ENCODE data around the gene TYMS. TPM values are rescaled to one million over a fixed set of nuclear protein-coding genes. Genes with fewer than 3 reads are reported as not detected.

TYMS gene
- total and polyA plus RNA-seq, 2 experiments from 2014 or later, result 16.8 to 72.8 TPM

- TF ChIP-seq EZH2 (IDR thresholded peaks at IDR 0.05; ENCODE audit: insufficient read depth, poor library complexity, severe bottlenecking), result no peak
- no peak for TF ChIP-seq EZH2phosphoT487 (IDR thresholded peaks at IDR 0.05; ENCODE audit: insufficient read depth, low read depth)
- Histone ChIP-seq H3K4me1 (ENCODE audit: insufficient read depth) (no peaks in the 10 kb centered on the region), H3K4me3 (no peak overlapping the region), H3K27ac (no peak overlapping the region), H3K36me3 (ENCODE audit: low read depth) (peaks cover 22% of the 10 kb centered on the region), H4K20me1 (ENCODE audit: insufficient read depth) (no peaks in the 10 kb centered on the region), H3K9me3 (ENCODE audit: low read depth) (no peaks in the 10 kb centered on the region), H3K4me2 (ENCODE audit: unreplicated experiment) (no peak overlapping the region), H2AFZ (no peak overlapping the region), H3K79me2 (ENCODE audit: insufficient read depth) (no peaks in the 10 kb centered on the region), H3F3A (ENCODE audit: insufficient read depth) (peaks cover 11% of the 10 kb centered on the region), H3K27me3 (replicated peaks; ENCODE audit: insufficient read depth) (no peaks in the 10 kb centered on the region), H3K9me2 (ENCODE audit: insufficient read depth) (no peaks in the 10 kb centered on the region), H3K9ac (no peak overlapping the region)
- in situ Hi-C loops (cut with MboI), result no loop called here
- DNase-seq, result no peak
- 90 to 91% methylated on average over 7 of the region's 7 CpGs for WGBS, 2 experiments (ENCODE audit: low coverage in 1 of 2, low lambda C conversion rate in 2 of 2, missing lambda C conversion rate in 2 of 2)
Measured at GRCh38 chr18:675307-675706, 17.9 kb downstream of the TYMS start.

- H2AFZ ChIP-seq, result no peak overlapping the region
Measured at GRCh38 chr18:676069-676468, 18.6 kb downstream of the TYMS start.

DNA sequence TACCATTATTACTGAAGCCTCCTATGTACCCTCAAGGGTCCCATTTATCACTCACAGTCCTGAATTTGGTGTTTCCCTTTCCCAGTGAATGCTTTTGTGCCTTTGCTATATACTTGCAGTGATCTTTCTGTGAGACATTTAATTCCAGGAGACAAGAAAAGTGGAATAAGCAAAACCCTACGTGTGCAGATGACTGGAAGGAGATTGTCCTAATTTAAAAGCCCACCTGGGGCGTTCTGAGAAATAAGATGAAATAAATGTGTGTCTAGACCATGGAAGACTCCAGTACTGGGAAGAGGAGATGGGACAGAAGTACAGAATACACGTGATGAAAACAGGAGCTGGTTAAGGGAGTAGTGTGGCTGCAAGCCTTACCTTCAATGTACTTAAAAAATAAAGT, 19.3 kb downstream of the TYMS start:
- Histone ChIP-seq H3F3A (ENCODE audit: insufficient read depth) (peaks cover 11% of the 10 kb centered on the region), H3K9me2 (ENCODE audit: insufficient read depth) (no peaks in the 10 kb centered on the region), H3K4me2 (ENCODE audit: unreplicated experiment) (no peak overlapping the region), H3K4me1 (ENCODE audit: insufficient read depth) (no peaks in the 10 kb centered on the region), H2AFZ (no peak overlapping the region), H3K36me3 (ENCODE audit: low read depth) (peaks cover 22% of the 10 kb centered on the region), H3K9ac (no peak overlapping the region), H4K20me1 (ENCODE audit: insufficient read depth) (no peaks in the 10 kb centered on the region), H3K27me3 (replicated peaks; ENCODE audit: insufficient read depth) (no peaks in the 10 kb centered on the region), H3K79me2 (ENCODE audit: insufficient read depth) (no peaks in the 10 kb centered on the region), H3K27ac (no peak overlapping the region), H3K9me3 (ENCODE audit: low read depth) (no peaks in the 10 kb centered on the region), H3K4me3 (no peak overlapping the region)
- WGBS, 2 experiments (ENCODE audit: low coverage in 1 of 2, low lambda C conversion rate in 2 of 2, missing lambda C conversion rate in 2 of 2), result 97 to 100% methylated on average over 3 of the region's 3 CpGs
- no peak for DNase-seq
- in situ Hi-C loops (cut with MboI), result no loop called here
- TF ChIP-seq EZH2phosphoT487 (IDR thresholded peaks at IDR 0.05; ENCODE audit: insufficient read depth, low read depth) (no peak), EZH2 (IDR thresholded peaks at IDR 0.05; ENCODE audit: insufficient read depth, poor library complexity, severe bottlenecking) (no peak)

More at GRCh38 chr18:676069-676468, 18.6 kb downstream of the TYMS start:
- DNase-seq, result no peak
- no peak overlapping the region for H3K4me3 ChIP-seq
- no peak overlapping the region for H3K27ac ChIP-seq
- in situ Hi-C loops (cut with MboI), result no loop called here
- H3K4me2 ChIP-seq (ENCODE audit: unreplicated experiment), result no peak overlapping the region
- no peak for TF ChIP-seq EZH2 (IDR thresholded peaks at IDR 0.05; ENCODE audit: insufficient read depth, poor library complexity, severe bottlenecking)
- no peak for TF ChIP-seq EZH2phosphoT487 (IDR thresholded peaks at IDR 0.05; ENCODE audit: insufficient read depth, low read depth)
- 97 to 98% methylated on average over 5 of the region's 5 CpGs for WGBS, 2 experiments (ENCODE audit: low coverage in 1 of 2, low lambda C conversion rate in 2 of 2, missing lambda C conversion rate in 2 of 2)
- no peaks in the 10 kb centered on the region for H3K9me3 ChIP-seq (ENCODE audit: low read depth)
- peaks cover 11% of the 10 kb centered on the region for H3F3A ChIP-seq (ENCODE audit: insufficient read depth)
- H3K9ac ChIP-seq, result no peak overlapping the region
- H4K20me1 ChIP-seq (ENCODE audit: insufficient read depth), result no peaks in the 10 kb centered on the region
- H3K4me1 ChIP-seq (ENCODE audit: insufficient read depth), result no peaks in the 10 kb centered on the region
- no peaks in the 10 kb centered on the region for H3K79me2 ChIP-seq (ENCODE audit: insufficient read depth)
- H3K27me3 ChIP-seq (replicated peaks; ENCODE audit: insufficient read depth), result no peaks in the 10 kb centered on the region
- no peaks in the 10 kb centered on the region for H3K9me2 ChIP-seq (ENCODE audit: insufficient read depth)
- peaks cover 22% of the 10 kb centered on the region for H3K36me3 ChIP-seq (ENCODE audit: low read depth)

DNA sequence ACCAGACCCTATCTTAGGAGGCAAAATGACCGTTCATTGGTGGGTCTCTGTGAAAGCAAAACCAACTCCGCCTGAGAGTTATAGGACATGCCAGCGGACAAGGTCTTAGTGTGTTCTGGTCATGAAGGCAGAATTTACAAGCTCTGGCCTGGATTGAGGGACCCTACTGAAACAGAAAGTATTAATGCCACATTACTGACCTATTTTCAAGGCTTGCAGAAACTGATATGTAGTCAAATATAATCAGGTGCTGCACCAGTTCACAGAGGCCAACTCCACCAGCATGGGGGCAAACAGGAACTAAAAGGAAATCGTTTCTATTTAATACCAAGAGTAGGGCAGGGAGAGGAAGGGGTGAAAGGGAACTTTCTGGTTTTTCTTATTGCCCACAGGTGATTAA, 19.7 kb downstream of the TYMS start:
- peaks cover 19% of the 10 kb centered on the region for H3K36me3 ChIP-seq (ENCODE audit: low read depth)
- WGBS, 2 experiments (ENCODE audit: low coverage in 1 of 2, low lambda C conversion rate in 2 of 2, missing lambda C conversion rate in 2 of 2), result 71 to 72% methylated on average over 4 of the region's 4 CpGs
- no peak overlapping the region for H3K9ac ChIP-seq

DNA sequence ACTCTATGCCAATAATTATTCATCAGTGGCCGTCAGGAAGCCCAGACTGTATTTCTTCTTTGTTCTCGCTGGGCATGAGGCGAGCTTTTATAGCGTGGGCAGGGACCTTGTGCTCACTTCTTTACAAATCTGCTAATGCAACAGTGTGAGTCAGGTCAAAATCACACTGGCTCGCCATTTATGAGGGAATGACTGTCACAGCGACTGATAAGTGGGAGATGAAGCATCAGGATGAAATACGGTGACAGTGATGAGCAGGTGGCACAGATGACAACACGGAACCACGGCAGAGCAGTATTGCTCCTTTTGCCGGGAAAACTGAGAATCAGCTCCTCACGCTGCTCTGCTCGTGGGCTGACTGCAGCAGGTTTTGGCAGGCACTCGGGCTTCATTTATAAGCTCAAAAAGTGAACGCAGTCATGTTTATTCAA, 20.5 kb downstream of the TYMS start:
- H3K4me1 ChIP-seq (ENCODE audit: insufficient read depth), result no peaks in the 10 kb centered on the region
- DNase-seq, result no peak
- H3K9me2 ChIP-seq (ENCODE audit: insufficient read depth), result no peaks in the 10 kb centered on the region
- H2AFZ ChIP-seq, result no peak overlapping the region
- no peak for TF ChIP-seq EZH2phosphoT487 (IDR thresholded peaks at IDR 0.05; ENCODE audit: insufficient read depth, low read depth)
- no peak for TF ChIP-seq EZH2 (IDR thresholded peaks at IDR 0.05; ENCODE audit: insufficient read depth, poor library complexity, severe bottlenecking)
- peaks cover 10% of the 10 kb centered on the region for H3K36me3 ChIP-seq (ENCODE audit: low read depth)
- H3F3A ChIP-seq (ENCODE audit: insufficient read depth), result peaks cover 8% of the 10 kb centered on the region; the same call in 1 of the 2 replicates
- no peaks in the 10 kb centered on the region for H3K79me2 ChIP-seq (ENCODE audit: insufficient read depth)
- H3K27me3 ChIP-seq (replicated peaks; ENCODE audit: insufficient read depth), result no peaks in the 10 kb centered on the region
- in situ Hi-C loops (cut with MboI), result no loop called here
- H4K20me1 ChIP-seq (ENCODE audit: insufficient read depth), result no peaks in the 10 kb centered on the region
- no peak overlapping the region for H3K4me2 ChIP-seq (ENCODE audit: unreplicated experiment)
- WGBS, 2 experiments (ENCODE audit: low coverage in 1 of 2, low lambda C conversion rate in 2 of 2, missing lambda C conversion rate in 2 of 2), result 84 to 88% methylated on average over 14 of the region's 14 CpGs
- H3K9me3 ChIP-seq (ENCODE audit: low read depth), result no peaks in the 10 kb centered on the region
- H3K4me3 ChIP-seq, result no peak overlapping the region
- H3K27ac ChIP-seq, result no peak overlapping the region
- H3K9ac ChIP-seq, result no peak overlapping the region

More for the DNA sequence above, 19.7 kb downstream of the TYMS start:
- no peaks in the 10 kb centered on the region for H3K4me1 ChIP-seq (ENCODE audit: insufficient read depth)
- H3K9me3 ChIP-seq (ENCODE audit: low read depth), result no peaks in the 10 kb centered on the region
- no peaks in the 10 kb centered on the region for H3K79me2 ChIP-seq (ENCODE audit: insufficient read depth)
- in situ Hi-C loops (cut with MboI), result no loop called here
- H3K27me3 ChIP-seq (replicated peaks; ENCODE audit: insufficient read depth), result no peaks in the 10 kb centered on the region
- H3K9me2 ChIP-seq (ENCODE audit: insufficient read depth), result no peaks in the 10 kb centered on the region
- no peak overlapping the region for H3K4me2 ChIP-seq (ENCODE audit: unreplicated experiment)
- DNase-seq, result no peak
- H2AFZ ChIP-seq, result no peak overlapping the region
- no peak overlapping the region for H3K4me3 ChIP-seq
- TF ChIP-seq EZH2phosphoT487 (IDR thresholded peaks at IDR 0.05; ENCODE audit: insufficient read depth, low read depth), result no peak
- no peak for TF ChIP-seq EZH2 (IDR thresholded peaks at IDR 0.05; ENCODE audit: insufficient read depth, poor library complexity, severe bottlenecking)
- H3K27ac ChIP-seq, result no peak overlapping the region
- H3F3A ChIP-seq (ENCODE audit: insufficient read depth), result peaks cover 11% of the 10 kb centered on the region
- H4K20me1 ChIP-seq (ENCODE audit: insufficient read depth), result no peaks in the 10 kb centered on the region

All from GM23248 (cell line).